Myocyte (in vitro differentiated cells): ENCODE results near the gene FGF6. TPM values are rescaled to one million over a fixed set of nuclear protein-coding genes. Genes with fewer than 3 reads are reported as not detected.
"Not testable (repeated sequence)": the region's sequence is repeated elsewhere in the genome, so short reads cannot be mapped to it uniquely, and the experiment has no call there.

ENCODE experiments used
- DNase-seq: peaks from one replicate; pipeline ENCODE4 v3.0.0-alpha.2; 2012; ENCODE audit warnings: low read depth
- total RNA-seq: library from RNA; depleted of rRNA; stranded (reverse); fragments of >200 nt; gene quantifications from 2 replicates; pipeline ENCODE4 v1.2.3, GENCODE V29; 2014

Gene FGF6
- total RNA-seq, 1 donor from 2014 or later: not detected

- peak; percentile 64 for DNase-seq
Measured at GRCh38 chr12:4421590-4422031, 24.0 kb downstream of the FGF6 start.

GRCh38 chr12:4420138-4420670 is 25.4 kb downstream of the FGF6 start:
- DNase-seq: no peak

- DNase-seq: no peak
Measured at GRCh38 chr12:4418913-4419312, 26.7 kb downstream of the FGF6 start.

- DNase-seq: no peak
Measured at GRCh38 chr12:4417936-4418335, 27.7 kb downstream of the FGF6 start.

- DNase-seq: no peak
Measured at GRCh38 chr12:4417455-4417854, 28.2 kb downstream of the FGF6 start.

- DNase-seq: no peak
Measured at GRCh38 chr12:4416276-4416675, 29.3 kb downstream of the FGF6 start.

- DNase-seq: no peak
Measured at GRCh38 chr12:4412465-4412864, 33.1 kb downstream of the FGF6 start.

GRCh38 chr12:4412056-4412455 is 33.6 kb downstream of the FGF6 start:
- DNase-seq: no peak

GRCh38 chr12:4407136-4407535 is 38.5 kb downstream of the FGF6 start:
- DNase-seq: no peak

GRCh38 chr12:4404877-4405637 is 40.6 kb downstream of the FGF6 start:
- DNase-seq: not testable (repeated sequence)

GRCh38 chr12:4402996-4403395 is 42.6 kb downstream of the FGF6 start:
- DNase-seq: no peak

- DNase-seq: no peak
Measured at GRCh38 chr12:4401117-4401516, 44.5 kb downstream of the FGF6 start.

- DNase-seq: no peak
Measured at GRCh38 chr12:4395818-4396217, 49.8 kb downstream of the FGF6 start.

- no peak for DNase-seq
Measured at GRCh38 chr12:4393211-4393610, 52.4 kb downstream of the FGF6 start.

GRCh38 chr12:4392223-4392742 is 53.3 kb downstream of the FGF6 start:
- DNase-seq: no peak

GRCh38 chr12:4388662-4389061 is 57.0 kb downstream of the FGF6 start:
- no peak for DNase-seq

GRCh38 chr12:4388032-4388431 is 57.6 kb downstream of the FGF6 start:
- no peak for DNase-seq

GRCh38 chr12:4387607-4388006 is 58.0 kb downstream of the FGF6 start:
- DNase-seq: no peak

GRCh38 chr12:4386801-4387200 is 58.8 kb downstream of the FGF6 start:
- DNase-seq: no peak
